Measurements from ENCODE around the gene SH3PXD2A. TPM values are rescaled to one million over a fixed set of nuclear protein-coding genes. Genes with fewer than 3 reads are reported as not detected.
"Not testable (repeated sequence)": the region's sequence is repeated elsewhere in the genome, so short reads cannot be mapped to it uniquely, and the experiment has no call there.

Gene SH3PXD2A
- total and polyA plus RNA-seq, 9 donors: 33.2 to 95.0 (median 73.9) TPM

GRCh38 chr10:103739039-103739764, 116.2 kb downstream of the SH3PXD2A start:
- Histone ChIP-seq H3K27ac (ENCODE audit: low read length) (peak overlapping the region; percentile 55), H3K36me3 (ENCODE audit: control insufficient read depth, insufficient read depth, low read length) (peaks cover 6% of the 10 kb centered on the region), H3K4me1 (ENCODE audit: control insufficient read depth, insufficient read depth, low read length) (peaks cover 29% of the 10 kb centered on the region), H3K9me3 (replicated peaks; ENCODE audit: control insufficient read depth, low read depth, low read length) (no peaks in the 10 kb centered on the region), H3K4me3 (ENCODE audit: low read length) (no peak overlapping the region), H3K27me3 (ENCODE audit: control insufficient read depth, insufficient read depth, low read length) (no peaks in the 10 kb centered on the region)
- DNase-seq: peak; percentile 91
- 16% methylated on average over 10 of the region's 13 CpGs for WGBS (ENCODE audit: insufficient coverage)

DNA sequence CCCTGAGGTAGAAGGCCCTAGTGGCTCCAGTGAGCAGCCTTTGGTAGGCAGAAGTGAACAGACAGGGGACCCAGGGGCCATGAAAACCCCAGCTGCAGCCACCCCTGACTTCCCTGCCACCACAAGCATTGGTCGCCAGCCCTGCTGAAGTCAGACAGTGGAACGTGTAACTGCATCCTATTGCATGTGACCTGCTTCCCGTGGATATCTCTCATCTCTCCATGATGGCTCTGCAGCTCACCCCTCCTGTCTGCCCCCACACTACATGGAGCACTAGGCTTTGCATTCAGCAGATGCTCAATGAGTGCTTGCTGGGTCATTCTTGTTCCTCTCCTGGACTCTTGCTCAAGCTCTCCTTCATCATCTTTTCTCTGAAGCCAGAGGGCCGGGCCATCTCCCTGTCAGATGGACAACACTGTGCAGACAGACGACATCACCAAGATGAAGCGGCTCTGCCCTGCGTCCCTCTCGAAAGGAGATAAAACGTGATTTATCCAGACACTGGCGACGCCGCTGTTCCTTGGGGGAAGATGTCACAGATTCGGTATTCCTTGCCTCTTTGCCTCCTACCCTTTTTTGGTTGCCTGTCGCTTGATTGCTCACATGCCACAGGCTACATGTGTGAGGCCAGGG, 117.5 kb downstream of the SH3PXD2A start:
- no peaks in the 10 kb centered on the region for H3K27me3 ChIP-seq (ENCODE audit: control insufficient read depth, insufficient read depth, low read length)
- H3K27ac ChIP-seq (ENCODE audit: low read length): no peak overlapping the region
- WGBS (ENCODE audit: insufficient coverage): 66% methylated on average over 7 of the region's 14 CpGs
- peaks cover 6% of the 10 kb centered on the region for H3K36me3 ChIP-seq (ENCODE audit: control insufficient read depth, insufficient read depth, low read length)
- H3K4me3 ChIP-seq (ENCODE audit: low read length): no peak overlapping the region
- H3K9me3 ChIP-seq (replicated peaks; ENCODE audit: control insufficient read depth, low read depth, low read length): no peaks in the 10 kb centered on the region
- DNase-seq: no peak
- H3K4me1 ChIP-seq (ENCODE audit: control insufficient read depth, insufficient read depth, low read length): peaks cover 26% of the 10 kb centered on the region

- peaks cover 26% of the 10 kb centered on the region for H3K4me1 ChIP-seq (ENCODE audit: control insufficient read depth, insufficient read depth, low read length)
- DNase-seq: no peak
- H3K27ac ChIP-seq (ENCODE audit: low read length): no peak overlapping the region
- 77% methylated on average over 3 of the region's 3 CpGs for WGBS (ENCODE audit: insufficient coverage)
- no peak overlapping the region for H3K4me3 ChIP-seq (ENCODE audit: low read length)
- H3K36me3 ChIP-seq (ENCODE audit: control insufficient read depth, insufficient read depth, low read length): peaks cover 6% of the 10 kb centered on the region
- no peaks in the 10 kb centered on the region for H3K27me3 ChIP-seq (ENCODE audit: control insufficient read depth, insufficient read depth, low read length)
- H3K9me3 ChIP-seq (replicated peaks; ENCODE audit: control insufficient read depth, low read depth, low read length): no peaks in the 10 kb centered on the region
Observed at GRCh38 chr10:103736763-103737162, 118.6 kb downstream of the SH3PXD2A start.

GRCh38 chr10:103736044-103736443, 119.3 kb downstream of the SH3PXD2A start:
- WGBS (ENCODE audit: insufficient coverage): 95% methylated on average over 8 of the region's 8 CpGs
- H3K9me3 ChIP-seq (replicated peaks; ENCODE audit: control insufficient read depth, low read depth, low read length): no peaks in the 10 kb centered on the region
- H3K4me3 ChIP-seq (ENCODE audit: low read length): no peak overlapping the region
- peaks cover 6% of the 10 kb centered on the region for H3K36me3 ChIP-seq (ENCODE audit: control insufficient read depth, insufficient read depth, low read length)
- H3K27ac ChIP-seq (ENCODE audit: low read length): no peak overlapping the region
- no peak for DNase-seq
- no peaks in the 10 kb centered on the region for H3K27me3 ChIP-seq (ENCODE audit: control insufficient read depth, insufficient read depth, low read length)
- H3K4me1 ChIP-seq (ENCODE audit: control insufficient read depth, insufficient read depth, low read length): peaks cover 22% of the 10 kb centered on the region

GRCh38 chr10:103734731-103735130, 120.6 kb downstream of the SH3PXD2A start:
- WGBS (ENCODE audit: insufficient coverage): 92% methylated on average over 2 of the region's 4 CpGs
- Histone ChIP-seq H3K36me3 (ENCODE audit: control insufficient read depth, insufficient read depth, low read length) (peaks cover 6% of the 10 kb centered on the region), H3K4me3 (ENCODE audit: low read length) (no peak overlapping the region), H3K9me3 (replicated peaks; ENCODE audit: control insufficient read depth, low read depth, low read length) (no peaks in the 10 kb centered on the region), H3K27me3 (ENCODE audit: control insufficient read depth, insufficient read depth, low read length) (no peaks in the 10 kb centered on the region), H3K27ac (ENCODE audit: low read length) (no peak overlapping the region), H3K4me1 (ENCODE audit: control insufficient read depth, insufficient read depth, low read length) (peaks cover 9% of the 10 kb centered on the region)
- no peak for DNase-seq

- 54% methylated on average over 3 of the region's 6 CpGs for WGBS (ENCODE audit: insufficient coverage)
- H3K4me1 ChIP-seq (ENCODE audit: control insufficient read depth, insufficient read depth, low read length): peaks cover 2% of the 10 kb centered on the region
- no peak for DNase-seq
Observed at GRCh38 chr10:103733045-103733419, 122.3 kb downstream of the SH3PXD2A start.

DNA sequence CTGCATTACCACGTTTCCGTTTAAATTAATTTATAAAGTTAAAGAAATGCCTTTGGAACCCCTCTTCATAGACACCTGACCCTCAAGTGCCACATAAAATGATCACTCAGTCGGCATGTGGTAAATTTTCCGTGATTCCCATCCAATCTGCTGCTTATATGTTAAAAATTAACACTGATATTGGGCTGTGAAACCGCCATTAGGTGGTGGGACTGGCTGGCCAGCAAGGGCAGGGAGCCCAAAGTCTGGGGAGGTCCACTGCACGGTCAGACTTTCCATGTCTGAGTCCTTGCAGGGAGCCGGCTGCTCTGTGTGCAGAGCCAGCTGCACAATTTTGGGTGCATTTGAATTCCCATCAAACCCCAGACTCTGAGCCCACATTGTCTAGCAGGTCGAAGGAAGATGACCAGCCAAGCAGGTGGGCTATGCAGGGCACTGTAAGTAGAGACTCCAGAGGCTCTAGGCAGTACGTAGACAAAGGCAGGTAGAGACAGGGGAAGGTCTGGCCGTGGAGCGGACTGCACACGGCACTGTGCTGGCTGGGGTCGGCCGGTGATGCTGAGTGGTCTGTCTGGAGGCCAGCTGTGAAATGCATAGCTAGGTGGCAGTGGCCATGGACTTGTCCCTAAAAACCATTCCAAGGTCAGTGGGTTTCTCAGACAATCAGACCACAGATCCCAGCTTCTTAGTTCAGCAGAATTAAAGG, 122.9 kb downstream of the SH3PXD2A start:
- Histone ChIP-seq H3K27me3 (ENCODE audit: control insufficient read depth, insufficient read depth, low read length) (no peaks in the 10 kb centered on the region), H3K27ac (ENCODE audit: low read length) (no peak overlapping the region), H3K4me3 (ENCODE audit: low read length) (no peak overlapping the region), H3K4me1 (ENCODE audit: control insufficient read depth, insufficient read depth, low read length) (peaks cover 7% of the 10 kb centered on the region), H3K36me3 (ENCODE audit: control insufficient read depth, insufficient read depth, low read length) (peaks cover 6% of the 10 kb centered on the region), H3K9me3 (replicated peaks; ENCODE audit: control insufficient read depth, low read depth, low read length) (no peaks in the 10 kb centered on the region)
- 77% methylated on average over 10 of the region's 14 CpGs for WGBS (ENCODE audit: insufficient coverage)
- no peak for DNase-seq

More at GRCh38 chr10:103733045-103733419, 122.3 kb downstream of the SH3PXD2A start:
- H3K9me3 ChIP-seq (replicated peaks; ENCODE audit: control insufficient read depth, low read depth, low read length): no peaks in the 10 kb centered on the region
- H3K4me3 ChIP-seq (ENCODE audit: low read length): no peak overlapping the region
- H3K36me3 ChIP-seq (ENCODE audit: control insufficient read depth, insufficient read depth, low read length): peaks cover 9% of the 10 kb centered on the region
- no peak overlapping the region for H3K27ac ChIP-seq (ENCODE audit: low read length)
- no peaks in the 10 kb centered on the region for H3K27me3 ChIP-seq (ENCODE audit: control insufficient read depth, insufficient read depth, low read length)

GRCh38 chr10:103731609-103732270, 123.6 kb downstream of the SH3PXD2A start:
- no peak for DNase-seq
- H3K27me3 ChIP-seq (ENCODE audit: control insufficient read depth, insufficient read depth, low read length): no peaks in the 10 kb centered on the region
- H3K4me1 ChIP-seq (ENCODE audit: control insufficient read depth, insufficient read depth, low read length): peaks cover 10% of the 10 kb centered on the region
- no CpG with 5 or more reads among the region's 3 CpGs for WGBS (ENCODE audit: insufficient coverage)
- H3K9me3 ChIP-seq (replicated peaks; ENCODE audit: control insufficient read depth, low read depth, low read length): no peaks in the 10 kb centered on the region
- H3K36me3 ChIP-seq (ENCODE audit: control insufficient read depth, insufficient read depth, low read length): peaks cover 8% of the 10 kb centered on the region
- no peak overlapping the region for H3K4me3 ChIP-seq (ENCODE audit: low read length)
- H3K27ac ChIP-seq (ENCODE audit: low read length): no peak overlapping the region

GRCh38 chr10:103731026-103731425, 124.3 kb downstream of the SH3PXD2A start:
- not testable (repeated sequence) for H3K36me3 ChIP-seq (ENCODE audit: control insufficient read depth, insufficient read depth, low read length); DNase-seq; H3K27ac ChIP-seq (ENCODE audit: low read length); H3K9me3 ChIP-seq (replicated peaks; ENCODE audit: control insufficient read depth, low read depth, low read length); H3K27me3 ChIP-seq (ENCODE audit: control insufficient read depth, insufficient read depth, low read length); H3K4me3 ChIP-seq (ENCODE audit: low read length)
- peaks cover 10% of the 10 kb centered on the region for H3K4me1 ChIP-seq (ENCODE audit: control insufficient read depth, insufficient read depth, low read length)
- 57% methylated on average over 4 of the region's 4 CpGs for WGBS (ENCODE audit: insufficient coverage)

DNA sequence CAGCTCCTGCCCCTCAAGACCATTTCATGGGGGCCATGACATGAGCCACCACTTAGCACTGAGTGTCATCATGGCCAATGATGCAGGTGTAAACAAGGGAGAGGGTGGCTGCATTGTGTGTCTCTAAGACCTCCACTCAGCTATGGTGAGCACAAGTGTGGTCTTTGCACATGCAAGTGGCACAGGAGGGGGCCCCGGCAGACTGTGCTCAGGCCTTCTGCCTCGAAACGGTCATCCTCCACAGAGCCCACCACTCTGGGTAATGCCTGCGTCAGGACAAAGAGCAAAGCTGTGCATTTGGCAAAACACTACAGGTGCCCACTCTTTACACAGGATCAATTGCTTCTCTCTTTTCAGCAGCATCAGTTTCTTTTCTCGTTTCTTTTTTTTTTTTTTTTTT, 125.5 kb downstream of the SH3PXD2A start:
- Histone ChIP-seq H3K9me3 (replicated peaks; ENCODE audit: control insufficient read depth, low read depth, low read length) (no peaks in the 10 kb centered on the region), H3K27me3 (ENCODE audit: control insufficient read depth, insufficient read depth, low read length) (no peaks in the 10 kb centered on the region), H3K27ac (ENCODE audit: low read length) (no peak overlapping the region), H3K4me3 (ENCODE audit: low read length) (no peak overlapping the region), H3K4me1 (ENCODE audit: control insufficient read depth, insufficient read depth, low read length) (peaks cover 10% of the 10 kb centered on the region), H3K36me3 (ENCODE audit: control insufficient read depth, insufficient read depth, low read length) (peaks cover 6% of the 10 kb centered on the region)
- no peak for DNase-seq
- WGBS (ENCODE audit: insufficient coverage): 88% methylated on average over 4 of the region's 5 CpGs

All from muscle of leg (tissue), 11 donors.